Progenitor cell of endocrine pancreas (in vitro differentiated cells): Measurements from ENCODE around the gene HNRNPU. TPM values are rescaled to one million over a fixed set of nuclear protein-coding genes. Genes with fewer than 3 reads are reported as not detected.
A peak's percentile ranks its signal among the peaks of the same experiment; 100 is the strongest.

Experiments used
- DNase-seq: peaks from one replicate; pipeline ENCODE4 v3.0.0; 2021; ENCODE audit warnings: low spot score; ENCODE audit not compliant: unreplicated experiment
- H3K27ac Mint-ChIP-seq: 2 replicates; pipeline ENCODE4 v1.8.0; 2021; ENCODE audit warnings: mild to moderate bottlenecking, moderate library complexity, mixed read lengths
- H3K27me3 Mint-ChIP-seq: 2 replicates; pipeline ENCODE4 v1.8.0; 2021; ENCODE audit warnings: mixed read lengths
- H3K36me3 Mint-ChIP-seq: 2 replicates; pipeline ENCODE4 v1.8.0; 2022; ENCODE audit warnings: mixed read lengths; ENCODE audit not compliant: insufficient read depth
- H3K4me1 Mint-ChIP-seq: 2 replicates; pipeline ENCODE4 v1.8.0; 2021; ENCODE audit warnings: low read depth, mixed read lengths
- H3K4me3 Mint-ChIP-seq: 2 replicates; pipeline ENCODE4 v1.8.0; 2021; ENCODE audit warnings: low read depth, mild to moderate bottlenecking, moderate library complexity, mixed read lengths
- H3K9me3 Mint-ChIP-seq: 2 replicates; pipeline ENCODE4 v1.8.0; 2021; ENCODE audit warnings: low read depth, mixed read lengths
- CTCF ChIP-seq: fragments of 200-600 bp; sonication (generic); IDR thresholded peaks from one replicate; pipeline ENCODE4 v1.5.0; 2021; ENCODE audit warnings: antibody characterized with exemption, mild to moderate bottlenecking; ENCODE audit not compliant: unreplicated experiment
- total RNA-seq: library from RNA; stranded (reverse); gene quantifications from 2 replicates; pipeline ENCODE4 v1.2.1, GENCODE V29; 2021

HNRNPU gene
- total RNA-seq, 1 donor from 2014 or later = 526 TPM

GRCh38 chr1:244850896-244851295, 13.4 kb downstream of the HNRNPU start:
- TF ChIP-seq CTCF = no peak
- peaks cover 12% of the 10 kb centered on the region for H3K4me1 Mint-ChIP-seq
- H3K27me3 Mint-ChIP-seq = no peaks in the 10 kb centered on the region
- no peaks in the 10 kb centered on the region for H3K9me3 Mint-ChIP-seq
- peak overlapping the region; percentile 64 for H3K27ac Mint-ChIP-seq
- H3K4me3 Mint-ChIP-seq = no peak overlapping the region
- H3K36me3 Mint-ChIP-seq = peaks cover 43% of the 10 kb centered on the region
- DNase-seq = no peak

GRCh38 chr1:244850099-244850852, 14.1 kb downstream of the HNRNPU start:
- Mint-ChIP-seq H3K4me1 (peaks cover 9% of the 10 kb centered on the region), H3K27me3 (no peaks in the 10 kb centered on the region), H3K27ac (peak overlapping the region; percentile 67), H3K9me3 (no peaks in the 10 kb centered on the region), H3K4me3 (no peak overlapping the region), H3K36me3 (peaks cover 42% of the 10 kb centered on the region)
- TF ChIP-seq CTCF = no peak
- no peak for DNase-seq

- Mint-ChIP-seq H3K4me1 (peaks cover 9% of the 10 kb centered on the region), H3K9me3 (no peaks in the 10 kb centered on the region), H3K27me3 (no peaks in the 10 kb centered on the region), H3K27ac (peak overlapping the region; percentile 63), H3K4me3 (no peak overlapping the region), H3K36me3 (peaks cover 35% of the 10 kb centered on the region)
- no peak for TF ChIP-seq CTCF
- no peak for DNase-seq
Measured at GRCh38 chr1:244849189-244849866, 15.0 kb downstream of the HNRNPU start.

- no peak for DNase-seq
- no peaks in the 10 kb centered on the region for H3K9me3 Mint-ChIP-seq
- H3K4me1 Mint-ChIP-seq = peaks cover 17% of the 10 kb centered on the region
- no peaks in the 10 kb centered on the region for H3K27me3 Mint-ChIP-seq
- no peak for TF ChIP-seq CTCF
- H3K4me3 Mint-ChIP-seq = no peak overlapping the region
- peak overlapping the region; percentile 6 for H3K27ac Mint-ChIP-seq
- H3K36me3 Mint-ChIP-seq = peaks cover 27% of the 10 kb centered on the region
Measured at GRCh38 chr1:244846653-244847052, 17.7 kb downstream of the HNRNPU start.

- H3K9me3 Mint-ChIP-seq = no peaks in the 10 kb centered on the region
- peaks cover 23% of the 10 kb centered on the region for H3K36me3 Mint-ChIP-seq
- no peak for DNase-seq
- H3K27me3 Mint-ChIP-seq = no peaks in the 10 kb centered on the region
- H3K4me1 Mint-ChIP-seq = peaks cover 22% of the 10 kb centered on the region
- TF ChIP-seq CTCF = no peak
- no peak overlapping the region for H3K4me3 Mint-ChIP-seq
- peak overlapping the region; percentile 56 for H3K27ac Mint-ChIP-seq
Measured at GRCh38 chr1:244844155-244845121, 19.9 kb downstream of the HNRNPU start.
